IMR-90 (cell line): ENCODE measurements around the gene KDM6B. TPM values are rescaled to one million over a fixed set of nuclear protein-coding genes. Genes with fewer than 3 reads are reported as not detected.
"Not testable (repeated sequence)": the region's sequence is repeated elsewhere in the genome, so short reads cannot be mapped to it uniquely, and the experiment has no call there.

Experiments
- ATAC-seq: fragments of 200-7000 bp; cut with Tn5 transposase; 2 replicates; pipeline ENCODE4 v1.9.1; 2020; ENCODE audit warnings: low read depth, mild to moderate bottlenecking, moderate library complexity
- BruUV-seq: library from RNA; stranded (reverse); fragments of 400-500 nt; replicated peaks from 2 replicates; lab custom pipeline; 2021; lab: Mats Ljungman, UMichigan
- CTCF ChIA-PET: fragments of 300-600 bp; formaldehyde crosslinking; extraction: SDS; loops from one replicate; lab custom pipeline; 2021; ENCODE audit warnings: antibody characterized with exemption; lab: Yijun Ruan, JAX
- POLR2A ChIA-PET: fragments of 300-600 bp; sonication (Branson Sonifier 250); formaldehyde crosslinking; loops from one replicate; lab custom pipeline; 2022; ENCODE audit warnings: antibody characterized with exemption; ENCODE audit not compliant: unreplicated experiment; lab: Charles Lee
- DNase-seq: peaks from one replicate; pipeline ENCODE4 v3.0.0; 2013
- H2AFZ ChIP-seq: replicated peaks from 2 replicates; pipeline ENCODE3; 2013; ENCODE audit warnings: low read length, mild to moderate bottlenecking; ENCODE audit not compliant: poor library complexity
- H2AK5ac ChIP-seq: 2 replicates; pipeline ENCODE4 v1.6.1; 2013; ENCODE audit warnings: low read depth, low read length, inconsistent platforms
- H2AK9ac ChIP-seq: replicated peaks from 2 replicates; pipeline ENCODE3; 2013; ENCODE audit warnings: mild to moderate bottlenecking, low read depth, low read length, moderate library complexity; ENCODE audit not compliant: poor library complexity
- H2BK120ac ChIP-seq: 2 replicates; pipeline ENCODE4 v1.6.1; 2013; ENCODE audit warnings: low read depth, low read length, inconsistent platforms
- H2BK15ac ChIP-seq: 3 replicates; pipeline ENCODE4 v1.6.1; 2013; ENCODE audit warnings: low read depth, low read length, inconsistent platforms
- H2BK20ac ChIP-seq: 2 replicates; pipeline ENCODE4 v1.6.1; 2013; ENCODE audit warnings: low read depth, mild to moderate bottlenecking, inconsistent platforms, low read length, moderate library complexity
- H2BK5ac ChIP-seq: 2 replicates; pipeline ENCODE4 v1.6.1; 2013; ENCODE audit warnings: mild to moderate bottlenecking, low read depth, low read length, inconsistent platforms; ENCODE audit not compliant: poor library complexity, severe bottlenecking
- H3K14ac ChIP-seq: replicated peaks from 2 replicates; pipeline ENCODE4 v1.6.1; 2013; ENCODE audit warnings: low read depth, low read length, inconsistent platforms
- H3K18ac ChIP-seq: 2 replicates; pipeline ENCODE4 v1.6.1; 2013; ENCODE audit warnings: low read depth, low read length, control low read depth
- H3K23ac ChIP-seq: 2 replicates; pipeline ENCODE4 v1.6.1; 2013; ENCODE audit warnings: low read depth, low read length, inconsistent platforms
- H3K27ac ChIP-seq: 2 replicates; pipeline ENCODE4 v1.5.1; 2013; ENCODE audit warnings: mild to moderate bottlenecking, control low read depth, low read length; ENCODE audit not compliant: insufficient read depth
- H3K27me3 ChIP-seq: 2 replicates; pipeline ENCODE4 v1.6.1; 2013; ENCODE audit warnings: low read length; ENCODE audit not compliant: control insufficient read depth, insufficient read depth
- H3K36me3 ChIP-seq: 2 replicates; pipeline ENCODE4 v1.6.1; 2013; ENCODE audit warnings: low read length, mixed read lengths; ENCODE audit not compliant: control insufficient read depth, insufficient read depth
- H3K4ac ChIP-seq: 2 replicates; pipeline ENCODE4 v1.6.1; 2013; ENCODE audit warnings: low read depth, low read length, inconsistent platforms
- H3K4me1 ChIP-seq: 2 replicates; pipeline ENCODE4 v1.6.1; 2013; ENCODE audit warnings: low read length, mixed read lengths; ENCODE audit not compliant: control insufficient read depth, insufficient read depth
- H3K4me2 ChIP-seq: 2 replicates; pipeline ENCODE4 v1.6.1; 2013; ENCODE audit warnings: low read depth, mild to moderate bottlenecking, control low read depth, low read length, moderate library complexity
- H3K4me3 ChIP-seq: 2 replicates; pipeline ENCODE4 v1.5.1; 2013; ENCODE audit warnings: low read depth, mild to moderate bottlenecking, control low read depth, low read length, moderate library complexity; ENCODE audit not compliant: insufficient read depth
- H3K56ac ChIP-seq: 2 replicates; pipeline ENCODE4 v1.6.1; 2013; ENCODE audit warnings: low read length, inconsistent platforms; ENCODE audit not compliant: insufficient read depth; ENCODE audit errors: extremely low read depth
- H3K79me1 ChIP-seq, 2 experiments: 2 replicates each; pipeline ENCODE4 v1.6.1; 2013; ENCODE audit warnings: low read length in 2 of 2, inconsistent platforms in 1 of 2, low read depth in 1 of 2
- H3K9ac ChIP-seq: 2 replicates; pipeline ENCODE4 v1.6.1; 2013; ENCODE audit warnings: low read depth, low read length, control low read depth
- H3K9me1 ChIP-seq: 2 replicates; pipeline ENCODE4 v1.6.1; 2013; ENCODE audit warnings: low read length, inconsistent platforms; ENCODE audit not compliant: insufficient read depth
- H3K9me3 ChIP-seq: 2 replicates; pipeline ENCODE4 v1.6.1; 2013; ENCODE audit warnings: low read length; ENCODE audit not compliant: control insufficient read depth, insufficient read depth
- H4K20me1 ChIP-seq: 2 replicates; pipeline ENCODE4 v1.6.1; 2013; ENCODE audit warnings: low read length, inconsistent platforms; ENCODE audit not compliant: insufficient read depth
- H4K5ac ChIP-seq: 2 replicates; pipeline ENCODE4 v1.6.1; 2013; ENCODE audit warnings: mild to moderate bottlenecking, low read depth, low read length, control low read depth
- H4K8ac ChIP-seq, 2 experiments: 2 replicates each; pipeline ENCODE4 v1.6.1; 2013; ENCODE audit warnings: low read depth in 2 of 2, low read length in 2 of 2, control low read depth in 1 of 2, inconsistent platforms in 1 of 2
- H4K91ac ChIP-seq: 2 replicates; pipeline ENCODE4 v1.6.1; 2013; ENCODE audit warnings: low read depth, low read length, inconsistent platforms; ENCODE audit not compliant: insufficient read depth
- WGBS, 2 experiments: methylation state at CpG; one replicate each; pipeline versions ENCODE4 v1.1.5 to v1.1.7; 2013; ENCODE audit warnings: missing lambda C conversion rate in 2 of 2; ENCODE audit not compliant: insufficient read length in 1 of 2; ENCODE audit errors: extremely low coverage in 2 of 2; 5-methylcytosine and 5-hydroxymethylcytosine counted together
- dilution Hi-C: fragments of 300-500 bp; cut with HindIII; formaldehyde crosslinking; loops from one replicate; pipeline ENCODE4 v1.14.3; 2018; ENCODE audit warnings: low sequenced_read_pairs; ENCODE audit not compliant: unreplicated experiment
- in situ Hi-C: fragments of 300-500 bp; cut with MboI; formaldehyde crosslinking; loops from 3 replicates; pipeline ENCODE4 v1.14.3; 2019; ENCODE audit warnings: low sequenced_read_pairs, inconsistent platforms, mixed read lengths
- intact Hi-C: fragments of 100-400 bp; cut with micrococcal nuclease; formaldehyde crosslinking; loops from 2 replicates; pipeline ENCODE4 v1.10.0; 2022
- polyA plus RNA-seq, 3 experiments: library from polyadenylated mRNA; depleted of rRNA; stranded (reverse); fragments of >200 nt; gene quantifications; 2 replicates each; pipeline ENCODE4 v1.2.3, GENCODE V29; 2012; ENCODE audit warnings: low replicate concordance in 1 of 3
- total RNA-seq: library from RNA; depleted of rRNA; stranded (reverse); fragments of >200 nt; gene quantifications from 2 replicates; pipeline ENCODE4 v1.2.3, GENCODE V29; 2012

KDM6B gene
- total and polyA plus RNA-seq, 2 of the 4 experiments (the other 2 are of a cell fraction): 0.72 to 3.5 TPM

GRCh38 chr17:7864384-7864783 lies 30.4 kb downstream of the KDM6B start:
- H2BK5ac ChIP-seq, H2AFZ ChIP-seq, H3K9me3 ChIP-seq, H3K27me3 ChIP-seq, H3K56ac ChIP-seq, H3K4me2 ChIP-seq, H3K9ac ChIP-seq, POLR2A ChIA-PET, H4K20me1 ChIP-seq, H3K27ac ChIP-seq, H3K14ac ChIP-seq, H3K18ac ChIP-seq, H3K9me1 ChIP-seq, H4K8ac ChIP-seq, ATAC-seq, dilution Hi-C loops, H3K4me1 ChIP-seq, H2BK20ac ChIP-seq, H3K4me3 ChIP-seq, H3K23ac ChIP-seq, H4K5ac ChIP-seq, H4K91ac ChIP-seq, H3K4ac ChIP-seq, H2BK120ac ChIP-seq, BruUV-seq, DNase-seq, H2AK9ac ChIP-seq, H2BK15ac ChIP-seq, H2AK5ac ChIP-seq: not testable (repeated sequence)
- Histone ChIP-seq H3K79me1 (peaks cover 12 to 35% of the 10 kb centered on the region in 2 experiments; a peak in 3 of 4 replicates), H3K36me3 (peaks cover 14% of the 10 kb centered on the region)
- no CpG with 5 or more reads among the region's 5 CpGs for WGBS, 2 experiments
- CTCF ChIA-PET: interaction anchor here (0.6 to 1.0 kb wide), 2 partner anchors 21 to 126 kb away, joined by 3 read pairs; no protein-coding TSS in a partner anchor
- in situ Hi-C loops: loop anchor here (5.0 kb wide), 1 partner anchor 33 kb away; no protein-coding TSS in a partner anchor
- intact Hi-C loops: loop anchor here (1.0 kb wide), 1 partner anchor 124 kb away; no protein-coding TSS in a partner anchor
